ENCODE data around the gene PCMTD2. TPM values are rescaled to one million over a fixed set of nuclear protein-coding genes. Genes with fewer than 3 reads are reported as not detected.

PCMTD2 gene
- total and polyA plus RNA-seq, 2 of the 8 experiments (the other 6 are each of a cell fraction or from before 2014, with no cell fraction given): 21.4 to 55.1 TPM

DNA sequence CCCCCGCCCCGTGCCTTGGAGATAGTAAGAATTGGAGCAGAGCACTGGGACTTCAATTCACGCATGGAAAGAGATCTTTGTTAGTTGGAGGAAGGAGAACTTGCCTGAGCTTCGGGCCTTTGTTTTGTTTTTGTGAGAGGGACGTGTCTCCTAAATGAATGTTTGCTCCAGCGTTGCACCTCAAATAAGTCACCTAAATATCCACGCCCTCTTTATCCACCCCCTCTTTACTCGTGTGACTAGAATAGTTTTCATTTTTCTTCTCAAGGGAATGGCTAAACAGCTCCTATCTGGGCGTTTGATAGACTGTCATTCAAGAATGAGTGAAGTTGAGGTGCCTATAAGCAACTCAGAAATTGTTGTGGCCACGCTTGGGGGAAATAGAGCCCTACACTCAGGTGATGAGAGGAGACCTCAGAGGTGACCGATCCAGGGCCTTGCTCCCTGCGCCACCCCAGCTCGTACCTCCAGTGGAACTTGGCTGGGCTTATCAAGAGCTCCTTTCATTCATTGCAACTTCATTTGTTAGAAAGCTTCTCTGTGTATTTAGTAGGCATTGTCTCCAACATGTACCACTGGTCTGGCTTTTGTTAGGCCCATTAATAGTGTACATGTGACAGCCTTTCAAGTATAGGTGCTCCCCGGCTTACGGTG lies 861 bp downstream of the PCMTD2 start:
- H3K9ac ChIP-seq (replicated peaks in 1 of 4; ENCODE audit: extremely low read depth in 1 of 4, low read depth in 3 of 4, low read length in 3 of 4): peak overlapping the region in 3 of 4 experiments; percentile 49 to 65 (median 64); a peak in 5 of 7 replicates
- H3K18ac ChIP-seq (ENCODE audit: extremely low read depth, low read length): no peak overlapping the region
- POLR2A ChIA-PET (ENCODE audit: partially characterized antibody): interaction anchor here (0.9 to 3.2 kb wide), 6 partner anchors 10 to 64 kb away, joined by 3 to 11 read pairs (median 4); no protein-coding TSS in a partner anchor
- no peak overlapping the region for H2AFZ ChIP-seq (ENCODE audit: low read length)
- no peak overlapping the region for H2BK120ac ChIP-seq (replicated peaks; ENCODE audit: low read depth, low read length)
- peaks cover 4 to 44% of the 10 kb centered on the region in 2 experiments; a peak in 3 of 4 replicates for H3K79me2 ChIP-seq (ENCODE audit: control insufficient read depth in 1 of 2, insufficient read depth in 2 of 2, low read length in 2 of 2)
- H3K4me1 ChIP-seq (replicated peaks in 1 of 4; ENCODE audit: control insufficient read depth in 3 of 4, insufficient read depth in 4 of 4, low read length in 3 of 4): peaks cover 2 to 17% (median 8%) of the 10 kb centered on the region in 4 experiments; a peak in 6 of 7 replicates
- 42% methylated on average over 15 of the region's 15 CpGs; no CpG with 5 or more reads in 1 of the 2 experiments for WGBS, 2 experiments (ENCODE audit: extremely low coverage in 1 of 2, insufficient coverage in 1 of 2, insufficient read length in 1 of 2, insufficient replicate concordance in 2 of 2, low coverage in 1 of 2, low lambda C conversion rate in 2 of 2, missing lambda C conversion rate in 1 of 2)
- TF ChIP-seq TAF1 (IDR thresholded peaks at IDR 0.05; ENCODE audit: low read depth, low read length) (no peak), KDM4A (IDR thresholded peaks at IDR 0.05; ENCODE audit: low read depth, low read length, severe bottlenecking) (no peak), MAFK (IDR thresholded peaks at IDR 0.05; ENCODE audit: low read depth, low read length) (no peak), POLR2A (IDR thresholded peaks at IDR 0.05; ENCODE audit: control extremely low read depth in 1 of 2, low read depth in 2 of 2, low read length in 2 of 2) (no peak)
- TF ChIP-seq, protein P1, sequence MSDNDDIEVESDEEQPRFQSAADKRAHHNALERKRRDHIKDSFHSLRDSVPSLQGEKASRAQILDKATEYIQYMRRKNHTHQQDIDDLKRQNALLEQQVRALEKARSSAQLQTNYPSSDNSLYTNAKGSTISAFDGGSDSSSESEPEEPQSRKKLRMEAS (IDR thresholded peaks at IDR 0.05): no peak
- H3K4me2 ChIP-seq (ENCODE audit: insufficient read depth in 1 of 2, low read depth in 2 of 2, low read length in 2 of 2): peak overlapping the region; percentile 73 to 82
- H3K56ac ChIP-seq (replicated peaks; ENCODE audit: insufficient read length, low read depth, low read length): no peak overlapping the region
- no peak overlapping the region for H2BK5ac ChIP-seq (ENCODE audit: low read depth, low read length)
- no peak overlapping the region for H4K5ac ChIP-seq (ENCODE audit: insufficient read length, low read depth, low read length)
- no peak overlapping the region for H2BK12ac ChIP-seq (ENCODE audit: low read depth, low read length)
- H3K79me1 ChIP-seq (ENCODE audit: low read depth, low read length): peaks cover 6% of the 10 kb centered on the region
- H3K27me3 ChIP-seq (replicated peaks in 1 of 4; ENCODE audit: control insufficient read depth in 3 of 4, extremely low read depth in 1 of 4, insufficient read depth in 3 of 4, low read length in 3 of 4): no peaks in the 10 kb centered on the region
- peaks cover 0 to 3% (median 0%) of the 10 kb centered on the region in 4 experiments; a peak in 1 of 8 replicates for H3K36me3 ChIP-seq (ENCODE audit: control insufficient read depth in 2 of 4, insufficient read depth in 4 of 4, low read length in 3 of 4)
- no peak overlapping the region for H2AK5ac ChIP-seq (ENCODE audit: low read depth, low read length)
- H3K4me3 ChIP-seq (ENCODE audit: extremely low read depth in 1 of 4, insufficient read depth in 2 of 4, low read depth in 3 of 4, low read length in 4 of 4): peak overlapping the region; percentile 72 to 98 (median 84)
- H2BK20ac ChIP-seq (ENCODE audit: low read length): no peak overlapping the region
- no peak for DNase-seq (ENCODE audit: low read depth in 1 of 2, low spot score in 2 of 2)
- H3K4ac ChIP-seq (replicated peaks; ENCODE audit: insufficient read length, low read depth, low read length): no peak overlapping the region
- no peak for FAIRE-seq
- H3K14ac ChIP-seq (ENCODE audit: insufficient read length): no peak overlapping the region
- no peak overlapping the region for H3K23ac ChIP-seq (ENCODE audit: insufficient read length)
- no peak overlapping the region for H4K8ac ChIP-seq (ENCODE audit: extremely low read depth, insufficient read depth, low read length)
- no peak overlapping the region for H2BK15ac ChIP-seq (ENCODE audit: low read length)
- no peak overlapping the region for H3K27ac ChIP-seq (ENCODE audit: low read depth, low read length)
- H3K23me2 ChIP-seq (ENCODE audit: low read depth, low read length): peaks cover 3% of the 10 kb centered on the region; the same call in 1 of the 2 replicates
- CTCF ChIA-PET (ENCODE audit: partially characterized antibody): interaction anchor here (1.3 to 6.5 kb wide), 3 partner anchors 11 to 33 kb away, joined by 3 to 41 read pairs (median 5); no protein-coding TSS in a partner anchor
- no peak overlapping the region for H4K91ac ChIP-seq (replicated peaks; ENCODE audit: insufficient read length, low read length)
- no peaks in the 10 kb centered on the region for H3K9me3 ChIP-seq (ENCODE audit: insufficient read depth in 2 of 2, low read depth in 1 of 2, low read length in 1 of 2)
- H4K20me1 ChIP-seq (replicated peaks in 1 of 2; ENCODE audit: control insufficient read depth in 1 of 2, insufficient read depth in 2 of 2, low read length in 2 of 2): peaks cover 2 to 4% of the 10 kb centered on the region in 2 experiments
